NT2/D1 (cell line): ENCODE results near the gene APP.

Source experiments
- DNase-seq: peaks from one replicate; pipeline ENCODE4 v3.0.0-alpha.2; 2011; ENCODE audit warnings: low read depth, low spot score
- H3K27me3 ChIP-seq: 2 replicates; pipeline ENCODE4 v1.6.0; 2011; ENCODE audit warnings: mild to moderate bottlenecking; ENCODE audit not compliant: insufficient read length, insufficient read depth
- H3K36me3 ChIP-seq: 2 replicates; pipeline ENCODE4 v1.6.1; 2011; ENCODE audit warnings: mild to moderate bottlenecking, low read length, mixed read lengths; ENCODE audit not compliant: insufficient read depth, insufficient read length
- H3K4me1 ChIP-seq: 2 replicates; pipeline ENCODE4 v1.5.1; 2011; ENCODE audit not compliant: insufficient read depth, insufficient read length
- H3K4me3 ChIP-seq: 2 replicates; pipeline ENCODE4 v1.5.1; 2011; ENCODE audit warnings: low read depth; ENCODE audit not compliant: insufficient read length
- H3K9ac ChIP-seq: 2 replicates; pipeline ENCODE4 v1.6.0; 2011; ENCODE audit warnings: low read depth; ENCODE audit not compliant: insufficient read length
- H3K9me3 ChIP-seq: 2 replicates; pipeline ENCODE4 v1.5.1; 2011; ENCODE audit warnings: mild to moderate bottlenecking, low read length; ENCODE audit not compliant: insufficient read depth
- SUZ12 ChIP-seq: IDR thresholded peaks from 2 replicates; pipeline ENCODE4 v1.6.1; 2011; ENCODE audit not compliant: insufficient read length, insufficient read depth; ENCODE audit errors: extremely low read depth
- YY1 ChIP-seq: IDR thresholded peaks from 2 replicates; pipeline ENCODE4 v1.6.1; 2011; ENCODE audit not compliant: insufficient read length, insufficient read depth
- ZNF274 ChIP-seq: IDR thresholded peaks from 2 replicates; pipeline ENCODE4 v1.6.1; 2011; ENCODE audit warnings: mild to moderate bottlenecking, low read depth, low read length

The APP gene

GRCh38 chr21:25834381-25834780 is 336.2 kb downstream of the APP start:
- Histone ChIP-seq H3K4me3 (no peak overlapping the region), H3K9ac (no peak overlapping the region), H3K36me3 (no peaks in the 10 kb centered on the region), H3K9me3 (peaks cover 28% of the 10 kb centered on the region; the same call in 1 of the 2 replicates), H3K4me1 (no peaks in the 10 kb centered on the region), H3K27me3 (no peaks in the 10 kb centered on the region)
- no peak for TF ChIP-seq YY1
- TF ChIP-seq SUZ12: no peak
- no peak for TF ChIP-seq ZNF274
- no peak for DNase-seq

- no peak for DNase-seq
- Histone ChIP-seq H3K36me3 (no peaks in the 10 kb centered on the region), H3K9me3 (peaks cover 14% of the 10 kb centered on the region; the same call in 1 of the 2 replicates)
These were observed 339.1 kb downstream of the APP start for GRCh38 chr21:25831300-25831960.

More at GRCh38 chr21:25831300-25831960, 339.1 kb downstream of the APP start:
- TF ChIP-seq YY1 (no peak), ZNF274 (no peak), SUZ12 (no peak)
- Histone ChIP-seq H3K4me1 (no peaks in the 10 kb centered on the region), H3K4me3 (no peak overlapping the region), H3K9ac (no peak overlapping the region), H3K27me3 (no peaks in the 10 kb centered on the region)
